ENCODE results near the gene NPC2. TPM values are rescaled to one million over a fixed set of nuclear protein-coding genes. Genes with fewer than 3 reads are reported as not detected.

The NPC2 gene
- total RNA-seq, 1 donor from 2014 or later, result 524 TPM

- H3K27me3 Mint-ChIP-seq (ENCODE audit: unreplicated experiment), result no peaks in the 10 kb centered on the region
- no peak overlapping the region for H3K4me3 Mint-ChIP-seq (ENCODE audit: unreplicated experiment)
- TF ChIP-seq, protein P1, sequence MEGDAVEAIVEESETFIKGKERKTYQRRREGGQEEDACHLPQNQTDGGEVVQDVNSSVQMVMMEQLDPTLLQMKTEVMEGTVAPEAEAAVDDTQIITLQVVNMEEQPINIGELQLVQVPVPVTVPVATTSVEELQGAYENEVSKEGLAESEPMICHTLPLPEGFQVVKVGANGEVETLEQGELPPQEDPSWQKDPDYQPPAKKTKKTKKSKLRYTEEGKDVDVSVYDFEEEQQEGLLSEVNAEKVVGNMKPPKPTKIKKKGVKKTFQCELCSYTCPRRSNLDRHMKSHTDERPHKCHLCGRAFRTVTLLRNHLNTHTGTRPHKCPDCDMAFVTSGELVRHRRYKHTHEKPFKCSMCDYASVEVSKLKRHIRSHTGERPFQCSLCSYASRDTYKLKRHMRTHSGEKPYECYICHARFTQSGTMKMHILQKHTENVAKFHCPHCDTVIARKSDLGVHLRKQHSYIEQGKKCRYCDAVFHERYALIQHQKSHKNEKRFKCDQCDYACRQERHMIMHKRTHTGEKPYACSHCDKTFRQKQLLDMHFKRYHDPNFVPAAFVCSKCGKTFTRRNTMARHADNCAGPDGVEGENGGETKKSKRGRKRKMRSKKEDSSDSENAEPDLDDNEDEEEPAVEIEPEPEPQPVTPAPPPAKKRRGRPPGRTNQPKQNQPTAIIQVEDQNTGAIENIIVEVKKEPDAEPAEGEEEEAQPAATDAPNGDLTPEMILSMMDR (IDR thresholded peaks at IDR 0.05), result no peak
- H3K27ac Mint-ChIP-seq (ENCODE audit: unreplicated experiment), result peak overlapping the region; percentile 24
- H3K36me3 Mint-ChIP-seq (ENCODE audit: unreplicated experiment), result peaks cover 51% of the 10 kb centered on the region
- no peaks in the 10 kb centered on the region for H3K9me3 Mint-ChIP-seq (ENCODE audit: unreplicated experiment)
- DNase-seq (ENCODE audit: extremely low spot score, unreplicated experiment), result no peak
- peaks cover 29% of the 10 kb centered on the region for H3K4me1 Mint-ChIP-seq (ENCODE audit: unreplicated experiment)
Observed at GRCh38 chr14:74507840-74508239, 14.7 kb upstream of the NPC2 start.

DNA sequence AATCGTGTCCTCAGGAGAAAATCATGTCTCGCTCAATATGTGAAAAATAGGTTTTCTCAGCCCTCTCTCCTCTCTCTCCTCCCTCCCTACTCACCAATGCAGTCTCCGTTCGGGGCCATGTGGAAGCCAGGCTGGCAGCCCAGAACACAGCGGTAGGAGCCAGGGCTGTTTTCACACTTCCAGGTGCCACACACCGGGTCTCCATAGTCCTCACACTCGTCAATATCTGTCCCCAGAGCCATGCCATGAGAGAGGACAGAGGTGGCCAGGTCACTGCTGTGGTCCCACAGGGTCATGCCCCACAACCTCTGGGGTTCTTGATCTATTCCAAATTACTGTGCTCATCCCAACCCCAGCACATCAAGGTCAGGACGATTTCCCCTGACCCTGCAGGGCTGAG lies 14.0 kb upstream of the NPC2 start:
- H3K4me1 Mint-ChIP-seq (ENCODE audit: unreplicated experiment), result peaks cover 26% of the 10 kb centered on the region
- H3K9me3 Mint-ChIP-seq (ENCODE audit: unreplicated experiment), result no peaks in the 10 kb centered on the region
- no peaks in the 10 kb centered on the region for H3K27me3 Mint-ChIP-seq (ENCODE audit: unreplicated experiment)
- TF ChIP-seq, protein P1 (IDR thresholded peaks at IDR 0.05), result no peak
- H3K36me3 Mint-ChIP-seq (ENCODE audit: unreplicated experiment), result peaks cover 52% of the 10 kb centered on the region
- DNase-seq (ENCODE audit: extremely low spot score, unreplicated experiment), result no peak
- no peak overlapping the region for H3K4me3 Mint-ChIP-seq (ENCODE audit: unreplicated experiment)
- peak overlapping the region; percentile 24 for H3K27ac Mint-ChIP-seq (ENCODE audit: unreplicated experiment)

DNA sequence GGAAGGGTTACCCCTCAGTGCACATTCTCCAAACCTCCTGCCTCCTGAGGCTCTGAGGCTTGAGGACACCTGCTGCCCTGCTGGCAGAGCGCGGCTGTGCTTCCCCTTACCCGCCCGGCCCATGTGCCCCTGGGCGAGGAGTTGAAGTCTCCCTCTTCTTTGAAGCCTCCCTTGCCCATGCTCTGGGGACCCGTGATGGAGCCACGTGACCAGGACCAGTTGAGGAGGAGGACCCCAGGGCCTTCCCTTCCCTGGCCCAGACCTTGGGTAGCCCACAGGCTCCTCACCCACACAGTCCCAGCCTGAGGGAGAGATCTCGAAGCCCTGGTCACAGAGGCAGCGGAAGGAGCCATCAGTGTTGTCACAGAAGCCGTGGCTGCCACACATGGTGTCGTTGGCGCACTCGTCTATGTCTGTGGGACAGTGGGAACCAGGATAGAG lies 13.3 kb upstream of the NPC2 start:
- TF ChIP-seq, protein P1 (IDR thresholded peaks at IDR 0.05), result no peak
- peaks cover 47% of the 10 kb centered on the region for H3K36me3 Mint-ChIP-seq (ENCODE audit: unreplicated experiment)
- DNase-seq (ENCODE audit: extremely low spot score, unreplicated experiment), result peak; percentile 68
- H3K4me3 Mint-ChIP-seq (ENCODE audit: unreplicated experiment), result no peak overlapping the region
- H3K9me3 Mint-ChIP-seq (ENCODE audit: unreplicated experiment), result no peaks in the 10 kb centered on the region
- no peak overlapping the region for H3K27ac Mint-ChIP-seq (ENCODE audit: unreplicated experiment)
- no peaks in the 10 kb centered on the region for H3K27me3 Mint-ChIP-seq (ENCODE audit: unreplicated experiment)
- H3K4me1 Mint-ChIP-seq (ENCODE audit: unreplicated experiment), result peaks cover 27% of the 10 kb centered on the region

DNA sequence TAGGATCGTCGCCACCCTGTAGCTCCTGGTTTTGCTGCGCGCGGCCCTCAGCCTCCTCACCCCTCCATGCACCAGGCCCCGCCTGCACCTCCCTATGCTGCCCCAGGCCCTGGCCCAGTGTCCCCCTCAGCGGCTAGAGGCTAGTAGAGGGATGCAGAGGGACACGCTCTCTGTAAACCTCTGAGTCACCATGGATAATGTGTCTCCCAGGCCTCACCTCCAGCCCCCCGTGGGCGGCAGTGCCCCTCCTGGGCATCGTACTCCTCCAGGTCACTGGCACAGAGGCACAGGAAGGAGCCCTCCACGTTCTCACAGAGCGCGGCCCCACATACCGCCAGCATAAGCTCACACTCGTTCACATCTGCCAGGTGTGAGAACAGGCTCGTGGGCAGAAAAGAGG lies 12.7 kb upstream of the NPC2 start:
- H3K4me3 Mint-ChIP-seq (ENCODE audit: unreplicated experiment), result no peak overlapping the region
- no peaks in the 10 kb centered on the region for H3K27me3 Mint-ChIP-seq (ENCODE audit: unreplicated experiment)
- H3K4me1 Mint-ChIP-seq (ENCODE audit: unreplicated experiment), result peaks cover 24% of the 10 kb centered on the region
- DNase-seq (ENCODE audit: extremely low spot score, unreplicated experiment), result peak; percentile 60
- peaks cover 46% of the 10 kb centered on the region for H3K36me3 Mint-ChIP-seq (ENCODE audit: unreplicated experiment)
- TF ChIP-seq, protein P1 (IDR thresholded peaks at IDR 0.05), result no peak
- H3K9me3 Mint-ChIP-seq (ENCODE audit: unreplicated experiment), result no peaks in the 10 kb centered on the region
- H3K27ac Mint-ChIP-seq (ENCODE audit: unreplicated experiment), result no peak overlapping the region

DNA sequence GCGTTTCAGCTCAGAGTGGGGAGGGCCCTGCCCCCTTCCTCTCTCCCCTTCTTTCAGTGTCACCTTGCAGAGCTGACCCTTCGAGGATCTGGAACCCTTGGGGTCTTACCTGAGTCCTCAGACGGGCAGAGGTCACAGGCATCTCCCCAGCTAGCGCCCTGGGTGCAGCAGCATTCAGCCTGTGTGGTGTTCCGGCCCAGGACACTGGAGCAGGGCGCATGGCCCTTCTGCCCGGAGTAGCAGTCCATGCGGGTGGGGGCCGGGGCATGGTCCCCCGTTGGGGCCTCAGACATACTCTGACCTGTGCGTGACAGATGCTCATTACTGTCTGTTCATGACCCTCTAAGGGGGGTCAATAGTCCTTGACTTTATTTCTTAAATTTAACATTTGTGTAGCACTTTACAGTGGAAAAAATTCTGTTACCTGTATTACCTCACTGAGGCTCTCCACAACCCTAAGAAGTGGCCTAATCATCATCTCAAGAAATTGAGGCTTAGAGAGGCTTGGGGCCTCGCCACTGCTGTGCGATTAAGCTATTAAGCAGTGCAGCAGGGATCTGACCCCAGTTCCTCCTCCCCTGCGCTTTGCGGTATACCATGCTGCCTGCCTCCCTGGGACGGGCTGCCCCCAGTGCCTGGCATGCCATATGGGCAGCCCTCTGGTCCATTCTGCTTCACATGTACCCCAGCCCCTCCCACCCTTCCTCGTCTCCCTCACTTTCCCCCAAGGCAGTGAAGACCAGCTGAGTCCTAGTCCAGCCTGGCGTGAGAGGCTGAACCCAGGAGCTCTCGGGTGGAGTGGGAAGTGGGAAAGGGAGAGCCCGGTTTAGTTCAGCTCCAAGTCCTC lies 12.0 kb upstream of the NPC2 start:
- H3K27ac Mint-ChIP-seq (ENCODE audit: unreplicated experiment), result no peak overlapping the region
- H3K27me3 Mint-ChIP-seq (ENCODE audit: unreplicated experiment), result no peaks in the 10 kb centered on the region
- H3K9me3 Mint-ChIP-seq (ENCODE audit: unreplicated experiment), result no peaks in the 10 kb centered on the region
- H3K36me3 Mint-ChIP-seq (ENCODE audit: unreplicated experiment), result peaks cover 46% of the 10 kb centered on the region
- H3K4me1 Mint-ChIP-seq (ENCODE audit: unreplicated experiment), result peaks cover 20% of the 10 kb centered on the region
- DNase-seq (ENCODE audit: extremely low spot score, unreplicated experiment), result peak; percentile 82
- H3K4me3 Mint-ChIP-seq (ENCODE audit: unreplicated experiment), result no peak overlapping the region
- TF ChIP-seq, protein P1 (IDR thresholded peaks at IDR 0.05), result no peak
